Panc1 (cell line): ENCODE measurements around the gene KCND3.

Source experiments
- CTCF ChIP-seq: fragments of 450-650 bp; IDR thresholded peaks from 2 replicates; pipeline ENCODE4 v1.5.1; 2017; ENCODE audit warnings: mild to moderate bottlenecking
- REST ChIP-seq, 2 experiments: IDR thresholded peaks; 2 replicates each; pipeline ENCODE4 v1.6.1; 2011 to 2012; ENCODE audit warnings: low read depth in 2 of 2, control low read depth in 1 of 2, low read length in 1 of 2, mild to moderate bottlenecking in 1 of 2, moderate library complexity in 1 of 2; ENCODE audit not compliant: insufficient read depth in 1 of 2
- SIN3A ChIP-seq: IDR thresholded peaks from 2 replicates; pipeline ENCODE4 v1.6.1; 2012; ENCODE audit warnings: low read depth, mild to moderate bottlenecking, low read length, moderate library complexity, borderline replicate concordance; ENCODE audit not compliant: insufficient read depth

GRCh38 chr1:111720977-111721786 is 268.3 kb downstream of the KCND3 start:
- no peak for TF ChIP-seq CTCF
- no peak for TF ChIP-seq SIN3A
- no peak for TF ChIP-seq REST (IDR thresholded peaks at IDR 0.05; ENCODE audit: insufficient read depth in 1 of 2, low read depth in 2 of 2, low read length in 1 of 2)
